OCI-LY1 (cell line): ENCODE measurements around the gene CLDN20.

Experiments
- EZH2 ChIP-seq: fragments of 200-600 bp; sonication (generic), shearing (Covaris generic); IDR thresholded peaks from 2 replicates; pipeline ENCODE4 v1.8.0; 2017; ENCODE audit warnings: borderline replicate concordance, mixed run types, mild to moderate bottlenecking, antibody characterized with exemption, low read length, moderate library complexity, mixed read lengths
- TF ChIP-seq, protein P1 (sequence below): fragments of 200-600 bp; sonication (generic), shearing (Covaris generic); IDR thresholded peaks from 2 replicates; pipeline ENCODE4 v1.5.1; 2017; ENCODE audit warnings: mild to moderate bottlenecking, antibody characterized with exemption, low read length, moderate library complexity, mixed read lengths

DNA sequence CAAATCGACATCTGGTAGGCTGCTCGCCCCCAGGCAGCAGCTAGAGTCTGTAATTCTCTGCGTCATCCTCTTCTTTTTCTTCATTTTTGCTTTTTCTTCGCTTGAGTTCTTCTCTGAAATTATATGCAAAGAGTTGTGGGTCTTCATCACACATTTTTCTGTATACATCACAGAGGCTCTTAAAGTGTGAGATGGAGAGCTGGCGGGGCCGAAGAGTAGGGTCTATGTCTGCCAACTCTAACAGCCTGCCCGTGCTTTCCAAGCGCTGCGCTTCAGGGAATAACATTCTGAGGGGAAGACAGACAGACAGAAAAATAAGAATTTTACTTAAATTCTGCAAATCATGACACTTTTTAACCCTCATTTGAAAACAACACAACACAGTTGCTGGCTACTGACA is 6.0 kb upstream of the CLDN20 start:
- TF ChIP-seq, protein P1, sequence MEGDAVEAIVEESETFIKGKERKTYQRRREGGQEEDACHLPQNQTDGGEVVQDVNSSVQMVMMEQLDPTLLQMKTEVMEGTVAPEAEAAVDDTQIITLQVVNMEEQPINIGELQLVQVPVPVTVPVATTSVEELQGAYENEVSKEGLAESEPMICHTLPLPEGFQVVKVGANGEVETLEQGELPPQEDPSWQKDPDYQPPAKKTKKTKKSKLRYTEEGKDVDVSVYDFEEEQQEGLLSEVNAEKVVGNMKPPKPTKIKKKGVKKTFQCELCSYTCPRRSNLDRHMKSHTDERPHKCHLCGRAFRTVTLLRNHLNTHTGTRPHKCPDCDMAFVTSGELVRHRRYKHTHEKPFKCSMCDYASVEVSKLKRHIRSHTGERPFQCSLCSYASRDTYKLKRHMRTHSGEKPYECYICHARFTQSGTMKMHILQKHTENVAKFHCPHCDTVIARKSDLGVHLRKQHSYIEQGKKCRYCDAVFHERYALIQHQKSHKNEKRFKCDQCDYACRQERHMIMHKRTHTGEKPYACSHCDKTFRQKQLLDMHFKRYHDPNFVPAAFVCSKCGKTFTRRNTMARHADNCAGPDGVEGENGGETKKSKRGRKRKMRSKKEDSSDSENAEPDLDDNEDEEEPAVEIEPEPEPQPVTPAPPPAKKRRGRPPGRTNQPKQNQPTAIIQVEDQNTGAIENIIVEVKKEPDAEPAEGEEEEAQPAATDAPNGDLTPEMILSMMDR = no peak
- no peak for TF ChIP-seq EZH2
